OCI-LY1 (cell line): Measurements from ENCODE around the gene SPINT1.

Source experiments
- CTCF ChIP-seq: fragments of 200-600 bp; sonication (generic), shearing (Covaris generic); IDR thresholded peaks from 2 replicates; pipeline ENCODE4 v1.5.1; 2017; ENCODE audit warnings: mild to moderate bottlenecking, antibody characterized with exemption, low read length, moderate library complexity, mixed read lengths
- EZH2 ChIP-seq: fragments of 200-600 bp; sonication (generic), shearing (Covaris generic); IDR thresholded peaks from 2 replicates; pipeline ENCODE4 v1.8.0; 2017; ENCODE audit warnings: borderline replicate concordance, mixed run types, mild to moderate bottlenecking, antibody characterized with exemption, low read length, moderate library complexity, mixed read lengths

GRCh38 chr15:40815042-40815698 is 28.7 kb upstream of the SPINT1 start:
- TF ChIP-seq CTCF (no peak), EZH2 (no peak)
